ENCODE measurements around the gene EYA3. TPM values are rescaled to one million over a fixed set of nuclear protein-coding genes. Genes with fewer than 3 reads are reported as not detected.

The EYA3 gene
- total RNA-seq, 2 experiments from 2014 or later, result 5.7 to 6.4 TPM

GRCh38 chr1:28067523-28068090, 20.8 kb downstream of the EYA3 start:
- CTCF ChIA-PET, result interaction anchor here (0.8 to 1.2 kb wide), 2 partner anchors 8 to 16 kb away, joined by 3 to 4 read pairs; no protein-coding TSS in a partner anchor
- H3K9me3 Mint-ChIP-seq, result no peaks in the 10 kb centered on the region
- H3K27ac Mint-ChIP-seq, result no peak overlapping the region
- ATAC-seq (ENCODE audit: poor library complexity) (no peak), DNase-seq (no peak)
- no peaks in the 10 kb centered on the region for H3K27me3 Mint-ChIP-seq
- peaks cover 44% of the 10 kb centered on the region for H3K4me1 Mint-ChIP-seq (ENCODE audit: low read depth)
- no peak for TF ChIP-seq CTCF (IDR thresholded peaks at IDR 0.05)
- Histone ChIP-seq H3K4me3 (ENCODE audit: low read length) (no peak overlapping the region), H3K27ac (ENCODE audit: low read depth in 1 of 2, low read length in 2 of 2) (no peak overlapping the region), H3K4me1 (ENCODE audit: insufficient read depth, low read length) (peaks cover 5% of the 10 kb centered on the region), H3K27me3 (ENCODE audit: control insufficient read depth in 1 of 2, insufficient read depth in 2 of 2, low read length in 2 of 2) (no peaks in the 10 kb centered on the region), H3K36me3 (ENCODE audit: insufficient read depth, low read length) (no peaks in the 10 kb centered on the region), H3K9me3 (ENCODE audit: control insufficient read depth in 1 of 2, insufficient read depth in 1 of 2, low read length in 2 of 2) (no peaks in the 10 kb centered on the region)
- H3K36me3 Mint-ChIP-seq (ENCODE audit: low read depth), result peaks cover 14% of the 10 kb centered on the region
- no peak overlapping the region for H3K4me3 Mint-ChIP-seq
- POLR2A ChIA-PET, result no interaction called here
- intact Hi-C loops (cut with DNase I, micrococcal nuclease), result no loop called here

- Histone ChIP-seq H3K4me1 (ENCODE audit: insufficient read depth, low read length) (peaks cover 7% of the 10 kb centered on the region), H3K27me3 (ENCODE audit: control insufficient read depth in 1 of 2, insufficient read depth in 2 of 2, low read length in 2 of 2) (no peaks in the 10 kb centered on the region), H3K9me3 (ENCODE audit: control insufficient read depth in 1 of 2, insufficient read depth in 1 of 2, low read length in 2 of 2) (no peaks in the 10 kb centered on the region), H3K27ac (ENCODE audit: low read depth in 1 of 2, low read length in 2 of 2) (no peak overlapping the region), H3K36me3 (ENCODE audit: insufficient read depth, low read length) (no peaks in the 10 kb centered on the region), H3K4me3 (ENCODE audit: low read length) (no peak overlapping the region)
- intact Hi-C loops (cut with DNase I, micrococcal nuclease), result no loop called here
- Mint-ChIP-seq H3K36me3 (ENCODE audit: low read depth) (peaks cover 14% of the 10 kb centered on the region), H3K9me3 (no peaks in the 10 kb centered on the region), H3K4me1 (ENCODE audit: low read depth) (peaks cover 36% of the 10 kb centered on the region), H3K27me3 (no peaks in the 10 kb centered on the region), H3K27ac (no peak overlapping the region), H3K4me3 (no peak overlapping the region)
- no peak for DNase-seq
- POLR2A ChIA-PET, result no interaction called here
- TF ChIP-seq CTCF (IDR thresholded peaks at IDR 0.05), result no peak
- CTCF ChIA-PET, result interaction anchor here (1.2 kb wide), 1 partner anchor 9 kb away, joined by 4 read pairs; no protein-coding TSS in a partner anchor
- ATAC-seq (ENCODE audit: poor library complexity), result no peak
Measured at GRCh38 chr1:28066393-28067154, 21.8 kb downstream of the EYA3 start.

- Histone ChIP-seq H3K36me3 (ENCODE audit: insufficient read depth, low read length) (no peaks in the 10 kb centered on the region), H3K27me3 (ENCODE audit: control insufficient read depth in 1 of 2, insufficient read depth in 2 of 2, low read length in 2 of 2) (no peaks in the 10 kb centered on the region), H3K27ac (ENCODE audit: low read depth in 1 of 2, low read length in 2 of 2) (no peak overlapping the region), H3K4me1 (ENCODE audit: insufficient read depth, low read length) (peaks cover 7% of the 10 kb centered on the region), H3K4me3 (ENCODE audit: low read length) (no peak overlapping the region), H3K9me3 (ENCODE audit: control insufficient read depth in 1 of 2, insufficient read depth in 1 of 2, low read length in 2 of 2) (no peaks in the 10 kb centered on the region)
- no peak for ATAC-seq (ENCODE audit: poor library complexity)
- no peak for DNase-seq
- ChIA-PET POLR2A (no interaction called here), CTCF (no interaction called here)
- Mint-ChIP-seq H3K4me3 (no peak overlapping the region), H3K9me3 (no peaks in the 10 kb centered on the region), H3K36me3 (ENCODE audit: low read depth) (peaks cover 17% of the 10 kb centered on the region), H3K4me1 (ENCODE audit: low read depth) (peaks cover 39% of the 10 kb centered on the region), H3K27me3 (no peaks in the 10 kb centered on the region), H3K27ac (no peak overlapping the region)
- intact Hi-C loops (cut with DNase I, micrococcal nuclease), result no loop called here
- TF ChIP-seq CTCF (IDR thresholded peaks at IDR 0.05), result no peak
Measured at GRCh38 chr1:28064064-28064463, 24.3 kb downstream of the EYA3 start.

Data from CD4-positive, alpha-beta T cell (primary cell).